H1 (cell line): ENCODE data around the gene INCENP.

Experiments used
- EP300 ChIP-seq, 2 experiments: IDR thresholded peaks; 1 replicate in 1 of 2; 2 replicates in 1 of 2; pipeline ENCODE4 v1.6.1; 2011 to 2012; ENCODE audit warnings: low read depth in 2 of 2, low read length in 2 of 2, mild to moderate bottlenecking in 2 of 2, borderline replicate concordance in 1 of 2, inconsistent platforms in 1 of 2, moderate library complexity in 1 of 2
- FOSL1 ChIP-seq: IDR thresholded peaks from 2 replicates; pipeline ENCODE4 v1.6.1; 2011; ENCODE audit warnings: mild to moderate bottlenecking, low read depth, low read length, moderate library complexity; ENCODE audit not compliant: insufficient read depth
- JUN ChIP-seq: IDR thresholded peaks from 2 replicates; pipeline ENCODE4 v1.6.1; 2011; ENCODE audit warnings: low read depth, mild to moderate bottlenecking, improper control_type of control experiment, low read length
- YY1 ChIP-seq: IDR thresholded peaks from 2 replicates; pipeline ENCODE4 v1.6.1; 2011; ENCODE audit warnings: low read depth, mild to moderate bottlenecking, low read length
- ZNF274 ChIP-seq: IDR thresholded peaks from 2 replicates; pipeline ENCODE4 v1.7.0; 2012; ENCODE audit warnings: low read length, borderline replicate concordance; ENCODE audit errors: extremely low read depth

GRCh38 chr11:62146476-62147200 is 22.8 kb downstream of the INCENP start:
- no peak for TF ChIP-seq ZNF274
- TF ChIP-seq YY1: no peak
- no peak for TF ChIP-seq EP300 (IDR thresholded peaks at IDR 0.05; ENCODE audit: borderline replicate concordance in 1 of 2, low read depth in 2 of 2, low read length in 2 of 2)
- no peak for TF ChIP-seq FOSL1
- no peak for TF ChIP-seq JUN
